ENCODE measurements around the gene USP38.

DNA sequence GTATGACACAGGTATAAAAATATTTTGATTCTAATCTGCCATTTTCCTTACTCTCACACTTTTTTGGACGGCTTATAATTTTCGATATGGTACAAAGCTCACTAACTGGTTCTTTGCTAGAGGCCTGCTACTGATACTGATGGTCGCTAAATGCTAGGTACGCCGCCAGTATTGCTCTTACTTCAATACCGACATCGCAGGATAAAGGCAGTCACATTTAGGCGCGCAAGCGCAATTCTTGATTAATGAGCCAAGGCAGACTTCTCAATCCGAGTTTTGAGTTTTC lies 557 bp upstream of the USP38 start:
- TF ChIP-seq, protein P1, sequence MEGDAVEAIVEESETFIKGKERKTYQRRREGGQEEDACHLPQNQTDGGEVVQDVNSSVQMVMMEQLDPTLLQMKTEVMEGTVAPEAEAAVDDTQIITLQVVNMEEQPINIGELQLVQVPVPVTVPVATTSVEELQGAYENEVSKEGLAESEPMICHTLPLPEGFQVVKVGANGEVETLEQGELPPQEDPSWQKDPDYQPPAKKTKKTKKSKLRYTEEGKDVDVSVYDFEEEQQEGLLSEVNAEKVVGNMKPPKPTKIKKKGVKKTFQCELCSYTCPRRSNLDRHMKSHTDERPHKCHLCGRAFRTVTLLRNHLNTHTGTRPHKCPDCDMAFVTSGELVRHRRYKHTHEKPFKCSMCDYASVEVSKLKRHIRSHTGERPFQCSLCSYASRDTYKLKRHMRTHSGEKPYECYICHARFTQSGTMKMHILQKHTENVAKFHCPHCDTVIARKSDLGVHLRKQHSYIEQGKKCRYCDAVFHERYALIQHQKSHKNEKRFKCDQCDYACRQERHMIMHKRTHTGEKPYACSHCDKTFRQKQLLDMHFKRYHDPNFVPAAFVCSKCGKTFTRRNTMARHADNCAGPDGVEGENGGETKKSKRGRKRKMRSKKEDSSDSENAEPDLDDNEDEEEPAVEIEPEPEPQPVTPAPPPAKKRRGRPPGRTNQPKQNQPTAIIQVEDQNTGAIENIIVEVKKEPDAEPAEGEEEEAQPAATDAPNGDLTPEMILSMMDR (IDR thresholded peaks at IDR 0.05): no peak
- TF ChIP-seq POLR2A (IDR thresholded peaks at IDR 0.05): no peak
- TF ChIP-seq EP300 (IDR thresholded peaks at IDR 0.05): no peak
